ENCODE data around the gene AFDN.

Gene AFDN

DNA sequence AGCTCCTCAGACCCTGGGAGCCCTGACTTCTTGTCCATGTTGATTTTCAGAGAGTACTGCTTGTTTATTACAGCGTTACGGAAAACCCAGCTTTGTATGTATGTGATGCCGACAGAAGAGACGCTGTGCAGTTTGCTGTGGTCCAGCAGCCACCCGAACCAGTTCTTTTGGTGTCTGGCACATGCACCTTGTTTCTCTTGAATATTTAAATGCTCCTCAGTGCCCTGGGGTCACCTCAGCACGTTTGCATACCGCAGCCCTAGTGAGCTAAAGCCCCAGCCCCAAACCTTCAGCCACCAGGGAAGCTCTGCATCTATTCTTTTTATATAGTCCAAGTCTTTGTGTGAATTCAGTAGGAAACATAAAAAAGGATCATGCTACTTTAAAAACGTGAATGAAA is 39.9 kb downstream of the AFDN start:
- no peak for DNase-seq (ENCODE audit: low read depth)

DNA sequence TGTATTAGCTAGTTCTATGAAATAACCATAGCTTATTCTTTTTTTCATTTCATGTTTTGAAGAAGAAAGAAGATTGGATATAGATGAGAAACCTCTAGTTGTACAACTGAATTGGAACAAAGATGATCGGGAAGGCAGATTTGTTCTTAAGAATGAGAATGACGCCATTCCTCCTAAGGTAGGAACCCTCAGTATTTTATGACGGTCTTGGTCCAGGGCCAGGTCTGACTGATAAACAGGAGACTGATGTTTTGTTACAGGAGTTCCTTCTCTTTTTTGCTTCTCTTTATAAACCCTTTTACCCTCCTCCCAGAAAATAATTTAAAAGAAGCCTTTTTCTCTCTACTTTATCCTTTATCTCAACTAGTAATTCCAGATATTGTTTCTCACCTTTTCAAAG is 43.6 kb downstream of the AFDN start:
- DNase-seq (ENCODE audit: low read depth): no peak

DNA sequence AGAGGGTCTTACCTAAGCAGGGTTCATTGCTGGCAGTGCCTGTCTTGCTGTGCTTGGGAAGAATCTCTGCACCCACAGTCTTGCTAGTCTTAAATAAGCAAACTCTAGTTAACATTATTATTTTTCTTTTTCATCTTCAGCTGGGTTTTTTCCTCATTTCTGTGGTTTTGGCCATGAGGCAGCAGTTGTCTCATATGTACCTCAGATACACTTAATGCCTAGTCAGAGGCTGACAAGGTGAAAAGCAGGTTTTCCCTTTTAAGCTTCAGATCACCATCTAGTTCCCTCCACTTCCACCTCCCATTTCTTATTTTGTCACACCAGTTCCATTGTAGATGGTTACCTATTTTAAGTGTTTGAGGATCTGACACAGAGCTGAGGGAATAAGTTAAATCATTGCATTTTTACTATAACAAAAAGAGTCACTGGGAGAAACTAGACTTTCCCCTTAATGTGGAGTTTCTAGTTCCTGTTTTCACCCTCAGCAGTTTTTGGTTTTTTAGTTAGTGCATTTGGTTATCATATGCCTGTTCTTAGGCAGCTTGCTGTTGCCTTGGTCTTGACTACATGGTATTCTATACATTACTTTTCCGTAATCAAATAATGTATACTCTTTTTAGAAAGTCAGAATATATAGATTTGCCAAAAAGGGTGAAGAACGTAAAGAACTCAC is 46.0 kb downstream of the AFDN start:
- DNase-seq (ENCODE audit: low read depth): no peak

GRCh38 chr6:167877994-167878779 is 51.5 kb downstream of the AFDN start:
- DNase-seq (ENCODE audit: low read depth): no peak

GRCh38 chr6:167879612-167880011 is 52.9 kb downstream of the AFDN start:
- DNase-seq (ENCODE audit: low read depth): no peak

DNA sequence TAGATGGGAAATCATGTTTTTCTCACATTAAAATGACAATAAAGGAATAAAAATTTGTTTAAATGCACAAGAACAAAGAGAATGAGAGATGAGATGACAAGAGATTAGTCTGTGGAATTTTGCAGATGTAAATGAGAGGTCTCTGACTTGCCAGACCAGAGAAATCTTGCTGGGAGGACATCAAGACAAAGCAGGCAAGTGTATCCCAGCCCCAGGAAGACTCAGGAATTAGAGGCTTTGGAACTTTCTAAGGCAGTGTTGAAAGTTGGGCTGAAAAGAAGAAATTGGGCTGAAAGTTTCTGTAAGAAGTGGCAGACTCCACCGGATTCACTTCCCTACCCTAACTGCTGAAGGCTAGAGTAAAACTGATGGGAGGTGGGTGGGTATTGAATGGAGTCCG is 54.6 kb downstream of the AFDN start:
- no peak for DNase-seq (ENCODE audit: low read depth)

GRCh38 chr6:167882244-167882643 is 55.5 kb downstream of the AFDN start:
- no peak for DNase-seq (ENCODE audit: low read depth)

DNA sequence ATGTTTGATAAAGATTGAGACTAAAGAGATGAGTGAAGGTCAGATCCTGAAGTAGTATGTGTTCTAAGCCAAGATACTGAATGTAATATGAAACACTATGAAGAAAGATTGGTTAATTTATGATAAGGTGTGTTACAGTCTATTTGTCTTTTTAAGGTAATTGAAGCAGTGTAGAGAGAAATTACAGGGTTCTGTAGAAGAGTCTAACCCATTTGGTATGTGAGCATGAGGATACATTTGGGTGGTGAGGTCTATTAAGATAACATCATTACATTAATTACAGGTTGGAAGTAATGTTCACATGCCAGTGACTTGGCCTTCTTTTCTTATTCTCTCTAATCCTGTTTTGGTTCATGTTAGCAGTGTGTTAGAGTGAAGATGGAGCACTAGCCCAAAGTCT is 61.4 kb downstream of the AFDN start:
- no peak for DNase-seq (ENCODE audit: low read depth)

- DNase-seq (ENCODE audit: low read depth): no peak
Measured at GRCh38 chr6:167892835-167893815, 66.4 kb downstream of the AFDN start.

GRCh38 chr6:167894965-167895364 is 68.3 kb downstream of the AFDN start:
- DNase-seq (ENCODE audit: low read depth): no peak

DNA sequence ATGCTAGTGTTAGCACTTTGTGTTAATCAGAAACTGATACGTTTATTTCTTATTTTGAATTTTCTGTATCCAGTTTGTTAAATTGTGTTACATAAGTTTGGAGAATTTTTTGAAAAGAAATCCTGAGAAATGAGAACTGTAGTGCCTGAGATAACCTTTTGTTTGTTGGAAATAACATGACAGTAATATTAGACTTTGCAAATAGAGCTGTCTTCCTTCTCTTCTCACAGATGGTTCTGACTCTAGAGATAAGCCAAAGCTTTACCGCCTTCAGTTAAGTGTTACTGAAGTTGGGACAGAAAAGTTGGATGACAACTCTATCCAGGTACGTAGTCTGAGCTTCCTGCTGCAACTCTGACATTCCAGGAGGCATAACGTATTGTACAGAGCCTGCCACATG is 69.9 kb downstream of the AFDN start:
- DNase-seq (ENCODE audit: low read depth): no peak

DNA sequence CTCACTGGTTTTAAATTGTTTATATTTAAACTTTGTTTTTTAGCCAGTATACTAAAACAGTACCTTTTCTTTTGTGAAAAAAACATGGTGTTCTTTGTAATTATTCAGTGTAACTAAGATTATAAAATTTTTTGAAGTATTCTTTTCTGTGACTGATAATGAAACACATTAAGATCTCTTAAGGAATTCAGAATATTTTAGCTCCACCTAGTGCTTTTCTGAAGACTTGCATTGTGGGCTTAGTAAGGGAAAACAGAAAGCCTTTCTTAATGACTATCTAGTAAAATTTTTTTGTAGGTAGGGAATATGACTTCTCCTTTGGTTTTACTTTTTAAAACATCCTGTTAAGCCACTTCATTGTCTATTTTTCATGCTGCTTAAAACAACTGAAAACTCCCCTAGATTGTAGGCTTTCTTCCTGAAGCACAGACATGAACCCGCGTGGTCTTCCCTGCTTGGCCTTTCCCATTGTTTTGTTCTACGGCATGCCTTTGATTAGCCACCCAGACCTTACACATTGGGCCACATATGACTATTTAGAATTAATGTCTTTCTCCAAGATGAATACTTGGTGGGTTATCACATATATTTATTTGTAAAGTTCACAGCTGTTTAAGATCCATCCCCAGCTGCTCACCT is 72.1 kb downstream of the AFDN start:
- no peak for DNase-seq (ENCODE audit: low read depth)

GRCh38 chr6:167904791-167905190 is 78.1 kb downstream of the AFDN start:
- DNase-seq (ENCODE audit: low read depth): no peak

DNA sequence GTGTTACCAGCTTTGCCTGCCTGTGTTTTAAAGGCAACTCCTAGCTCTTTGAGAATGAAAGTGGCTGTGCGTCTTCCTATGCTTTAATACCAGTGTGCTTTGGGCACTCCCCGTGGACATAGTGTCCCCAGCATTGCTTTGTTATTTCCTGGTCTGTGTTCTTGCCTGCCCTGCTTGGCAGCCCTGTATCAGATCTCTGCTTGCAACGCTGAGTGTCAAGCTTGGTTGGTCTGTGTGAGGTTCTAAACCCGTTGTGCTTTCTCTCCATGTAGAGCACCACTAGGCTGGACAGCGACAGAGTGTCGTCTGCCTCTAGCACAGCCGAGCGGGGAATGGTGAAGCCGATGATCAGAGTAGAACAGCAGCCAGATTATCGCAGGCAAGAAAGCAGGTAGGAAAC is 80.2 kb downstream of the AFDN start:
- DNase-seq (ENCODE audit: low read depth): no peak

- DNase-seq (ENCODE audit: low read depth): no peak
Measured at GRCh38 chr6:167907837-167908681, 81.3 kb downstream of the AFDN start.

DNA sequence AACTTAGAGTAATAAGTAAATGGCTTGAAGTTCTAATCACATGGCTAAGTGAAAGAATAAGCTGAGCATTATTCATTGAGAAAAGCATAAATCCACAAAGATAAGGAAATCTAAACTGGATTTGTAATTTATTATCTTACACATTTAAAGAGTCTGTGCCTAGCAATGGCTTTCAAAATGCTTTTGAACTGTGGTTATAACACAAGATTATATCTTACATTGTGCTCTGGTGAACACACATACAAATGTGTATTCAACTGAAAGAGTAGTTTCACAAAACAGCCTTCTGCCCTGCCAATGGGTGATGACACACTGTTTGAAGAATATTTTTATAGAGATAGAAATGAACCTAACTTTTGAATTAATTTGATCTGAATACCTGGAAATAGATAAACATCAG is 83.3 kb downstream of the AFDN start:
- DNase-seq (ENCODE audit: low read depth): no peak

DNA sequence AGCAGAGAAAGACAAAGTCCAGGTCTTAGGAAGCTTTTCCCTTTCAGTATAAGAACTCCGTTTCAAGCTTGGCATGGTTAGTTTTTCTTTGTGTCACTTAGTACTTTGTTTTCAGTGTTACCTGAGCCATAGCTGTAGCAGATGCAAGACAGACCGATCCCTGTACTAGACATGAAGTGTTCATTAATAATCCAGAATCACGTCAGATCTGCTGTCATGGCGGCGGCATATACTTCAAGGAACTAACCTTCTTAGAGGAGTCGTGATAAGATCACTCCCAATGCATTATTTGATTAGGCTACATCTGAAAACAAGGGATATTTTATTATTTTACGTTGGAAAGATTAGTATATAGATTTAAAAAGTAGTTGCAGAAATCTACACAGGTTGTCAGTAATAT is 83.9 kb downstream of the AFDN start:
- no peak for DNase-seq (ENCODE audit: low read depth)

DNA sequence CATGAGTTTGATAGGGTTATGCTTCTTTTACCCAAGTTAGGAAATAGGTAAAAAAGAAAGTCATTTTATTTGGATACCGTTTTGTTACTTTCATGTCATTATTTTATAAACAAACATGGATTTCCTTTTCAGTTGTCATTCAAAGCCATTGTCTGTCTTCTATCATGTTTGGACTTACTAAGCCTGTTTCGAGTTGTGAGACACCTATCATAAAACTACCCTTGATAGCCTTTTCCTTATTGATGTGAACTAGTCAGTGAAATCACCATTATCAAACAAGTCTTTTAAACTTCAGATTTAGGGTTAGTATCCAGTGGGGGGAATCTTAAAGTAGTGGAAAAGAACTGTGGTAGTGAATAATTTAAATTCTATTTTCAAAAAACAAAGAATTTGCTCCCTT is 85.8 kb downstream of the AFDN start:
- DNase-seq (ENCODE audit: low read depth): no peak

GRCh38 chr6:167913699-167914098 is 87.0 kb downstream of the AFDN start:
- no peak for DNase-seq (ENCODE audit: low read depth)

DNA sequence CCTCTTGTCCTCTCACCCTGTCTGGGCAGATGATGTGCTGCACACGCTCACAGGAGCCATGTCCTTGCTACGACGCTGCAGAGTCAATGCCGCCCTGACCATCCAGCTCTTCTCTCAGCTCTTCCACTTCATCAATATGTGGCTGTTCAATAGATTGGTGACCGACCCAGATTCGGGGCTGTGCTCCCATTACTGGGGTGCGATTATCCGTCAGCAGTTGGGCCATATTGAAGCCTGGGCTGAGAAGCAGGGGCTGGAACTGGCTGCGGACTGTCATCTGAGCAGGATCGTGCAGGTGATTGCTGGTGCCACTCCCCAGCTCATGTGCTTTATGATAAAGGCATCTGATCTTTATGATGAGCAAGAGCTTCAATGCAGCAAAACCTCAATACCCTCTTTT is 88.4 kb downstream of the AFDN start:
- no peak for DNase-seq (ENCODE audit: low read depth)

DNA sequence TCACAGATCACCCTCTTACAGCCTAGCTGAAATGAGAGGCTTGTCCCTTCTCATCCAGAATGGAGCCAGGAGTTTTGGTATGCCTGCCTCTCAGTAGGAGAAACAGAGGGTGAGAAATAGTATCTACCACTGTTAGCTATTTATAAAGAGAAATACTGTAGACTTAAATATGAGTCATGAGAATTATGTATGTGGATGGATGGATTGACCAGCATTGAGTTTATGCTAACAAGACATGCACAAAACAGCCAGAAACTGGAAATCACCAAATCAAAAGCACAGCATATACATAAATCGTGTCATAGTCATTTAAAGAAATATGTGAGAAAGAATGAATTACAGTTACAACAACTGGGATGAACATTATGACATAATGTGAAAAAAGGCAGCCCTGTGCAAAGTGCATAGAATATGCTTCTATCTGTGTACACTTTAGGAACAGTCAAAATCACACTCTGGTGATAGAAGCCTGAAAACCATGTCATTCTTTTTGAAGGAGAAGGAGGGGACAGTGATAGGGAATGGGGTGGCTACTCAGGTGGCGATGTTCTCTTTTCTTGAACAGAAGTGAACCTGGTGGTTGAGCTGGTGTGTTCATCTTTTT is 90.9 kb downstream of the AFDN start:
- no peak for DNase-seq (ENCODE audit: low read depth)

Measured in T follicular helper cell (primary cell).